Lower leg skin (tissue), 4 donors: Measurements from ENCODE around the gene ECT2L. TPM values are rescaled to one million over a fixed set of nuclear protein-coding genes. Genes with fewer than 3 reads are reported as not detected.

Source experiments
- DNase-seq, 2 donors: peaks; one replicate each; pipeline ENCODE4 v3.0.0-alpha.2; 2019; ENCODE audit warnings: low spot score in 2 of 2
- H3K4me3 ChIP-seq: fragments of 200-600 bp; sonication (generic); 2 replicates; pipeline ENCODE4 v1.5.1; 2017; ENCODE audit warnings: mild to moderate bottlenecking, low read depth; ENCODE audit not compliant: poor library complexity, severe bottlenecking
- CTCF ChIP-seq, 3 donors: fragments of 450-650 bp; IDR thresholded peaks; one replicate each; pipeline ENCODE4 v1.5.1; 2016; ENCODE audit warnings: antibody characterized with exemption in 3 of 3, mild to moderate bottlenecking in 3 of 3, moderate library complexity in 2 of 3
- POLR2A ChIP-seq, 2 donors: fragments of 450-650 bp; IDR thresholded peaks; one replicate each; pipeline ENCODE4 v1.6.1; 2016 to 2017; ENCODE audit warnings: antibody characterized with exemption in 2 of 2, mild to moderate bottlenecking in 1 of 2, moderate library complexity in 1 of 2
- WGBS, 2 donors: methylation state at CpG; one replicate each; pipeline ENCODE4 v1.1.5; 2018; 5-methylcytosine and 5-hydroxymethylcytosine counted together
- intact Hi-C: fragments of 100-400 bp; cut with DNase I; formaldehyde crosslinking; loops from one replicate; pipeline ENCODE4 v1.15.0; 2023; ENCODE audit warnings: low total_unique reads
- total RNA-seq, 4 donors: library from RNA; depleted of rRNA; stranded (reverse); fragments of >200 nt; gene quantifications; one replicate each; pipeline ENCODE4 v1.1.0, GENCODE V29; 2016

Gene ECT2L
- total RNA-seq, 4 donors from 2014 or later: 0.08 to 0.26 (median 0.10) TPM; not detected in 1

- WGBS, 2 donors: 59 to 80% methylated on average over 2 of the region's 2 CpGs
- TF ChIP-seq POLR2A (IDR thresholded peaks at IDR 0.05) (no peak), CTCF (IDR thresholded peaks at IDR 0.05) (no peak)
- no peak for DNase-seq
- intact Hi-C loops: no loop called here
- H3K4me3 ChIP-seq: no peak overlapping the region
These were observed 4.7 kb downstream of the ECT2L start for GRCh38 chr6:138800377-138801150.

GRCh38 chr6:138803331-138803730 lies 7.4 kb downstream of the ECT2L start:
- WGBS, 2 donors: 80 to 87% methylated on average over 2 of the region's 2 CpGs
- TF ChIP-seq CTCF (IDR thresholded peaks at IDR 0.05) (no peak), POLR2A (IDR thresholded peaks at IDR 0.05) (no peak)
- intact Hi-C loops: no loop called here
- H3K4me3 ChIP-seq: no peak overlapping the region
- no peak for DNase-seq

- intact Hi-C loops: no loop called here
- H3K4me3 ChIP-seq: no peak overlapping the region
- TF ChIP-seq POLR2A (IDR thresholded peaks at IDR 0.05) (no peak), CTCF (IDR thresholded peaks at IDR 0.05) (no peak)
- no peak for DNase-seq
- 52 to 54% methylated on average over 4 of the region's 4 CpGs for WGBS, 2 donors
These were observed 8.0 kb downstream of the ECT2L start for GRCh38 chr6:138803861-138804260.

- DNase-seq: no peak
- intact Hi-C loops: no loop called here
- TF ChIP-seq POLR2A (IDR thresholded peaks at IDR 0.05): no peak
- no peak for TF ChIP-seq CTCF (IDR thresholded peaks at IDR 0.05)
- 72 to 73% methylated on average over 9 of the region's 9 CpGs for WGBS, 2 donors
- H3K4me3 ChIP-seq: no peak overlapping the region
These were observed 9.3 kb downstream of the ECT2L start for GRCh38 chr6:138805016-138805765.

- intact Hi-C loops: no loop called here
- WGBS, 2 donors: 97 to 100% methylated on average over 1 of the region's 1 CpG
- no peak for TF ChIP-seq POLR2A (IDR thresholded peaks at IDR 0.05)
- TF ChIP-seq CTCF (IDR thresholded peaks at IDR 0.05): no peak
These were observed 11.0 kb downstream of the ECT2L start for GRCh38 chr6:138806889-138807288.

More at GRCh38 chr6:138806889-138807288, 11.0 kb downstream of the ECT2L start:
- no peak for DNase-seq
- H3K4me3 ChIP-seq: no peak overlapping the region
